ENCODE results near the gene PPP1R36. TPM values are rescaled to one million over a fixed set of nuclear protein-coding genes. Genes with fewer than 3 reads are reported as not detected.

Gene PPP1R36
- total and polyA plus RNA-seq, 2 of the 8 experiments (the other 6 are each of a cell fraction or from before 2014, with no cell fraction given): 0.39 to 0.93 TPM

DNA sequence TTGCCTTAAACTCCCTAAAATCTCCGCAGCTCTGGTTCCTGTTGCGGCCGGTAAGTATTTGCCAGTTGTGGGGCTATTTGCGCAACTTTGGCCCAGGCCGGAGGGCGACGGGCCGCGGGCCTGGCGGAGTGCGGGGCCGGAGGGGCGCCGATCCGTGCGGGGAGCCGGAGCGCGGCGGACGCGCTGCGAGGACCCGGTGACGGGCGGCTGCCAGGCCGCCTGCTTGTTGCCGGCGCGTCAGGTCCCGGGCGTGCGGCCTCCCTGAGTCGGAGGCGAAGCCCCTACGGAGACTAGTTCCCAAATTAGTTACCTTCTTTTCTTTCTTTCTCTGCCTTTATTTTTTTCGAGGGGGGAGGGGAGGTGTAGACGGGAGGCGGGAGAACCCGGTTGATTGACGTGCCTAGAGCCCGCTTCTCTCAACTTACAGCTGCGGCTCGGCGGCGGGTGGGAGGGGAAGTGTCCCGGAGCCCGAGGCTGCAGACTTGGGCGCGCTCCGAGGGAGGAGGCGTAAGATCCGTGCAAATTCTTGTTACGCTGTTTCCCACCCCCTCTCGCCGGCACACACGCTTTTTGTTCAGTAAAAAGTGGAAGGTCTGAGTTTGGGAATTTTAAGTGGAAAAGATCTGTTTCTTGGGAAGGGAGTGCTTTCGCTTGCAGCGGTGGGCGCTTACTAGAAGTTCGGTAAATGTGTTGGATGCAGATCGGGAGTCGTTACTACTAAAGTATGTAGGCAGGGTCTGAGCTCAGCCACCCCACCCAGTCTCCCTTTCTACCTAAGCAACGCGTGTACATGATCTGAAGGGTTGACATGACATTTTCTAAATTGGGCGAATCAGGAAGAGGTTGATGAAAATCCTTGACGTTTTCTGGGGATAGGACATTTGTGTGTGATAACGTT is 44.6 kb upstream of the PPP1R36 start (continued):
- TF ChIP-seq RNF2 (IDR thresholded peaks at IDR 0.05; ENCODE audit: borderline replicate concordance, low read depth, low read length, missing control alignments, poor library complexity, severe bottlenecking) (no peak), CHD2 (IDR thresholded peaks at IDR 0.05; ENCODE audit: low read length) (peak; percentile 8; the same call in 1 of the 2 replicates), CBX5 (IDR thresholded peaks at IDR 0.05; ENCODE audit: low read depth, low read length) (no peak), EGR1 (IDR thresholded peaks at IDR 0.05; ENCODE audit: borderline replicate concordance, low read depth, low read length) (no peak), JUND (IDR thresholded peaks at IDR 0.05; ENCODE audit: low read length) (no peak)
